Suprapubic skin (tissue), 4 donors: ENCODE data around the gene TRIM3. TPM values are rescaled to one million over a fixed set of nuclear protein-coding genes. Genes with fewer than 3 reads are reported as not detected.

ENCODE experiments used
- DNase-seq, 2 donors: peaks; one replicate each; pipeline ENCODE4 v3.0.0-alpha.2; 2019; ENCODE audit warnings: low spot score in 2 of 2
- H3K27ac ChIP-seq: fragments of 200-600 bp; sonication (generic); one replicate; pipeline ENCODE4 v1.5.1; 2019
- H3K27me3 ChIP-seq: fragments of 200-600 bp; sonication (generic); one replicate; pipeline ENCODE4 v1.5.1; 2019
- H3K36me3 ChIP-seq: fragments of 200-600 bp; sonication (generic); one replicate; pipeline ENCODE4 v1.5.1; 2019
- H3K4me1 ChIP-seq: fragments of 200-600 bp; sonication (generic); one replicate; pipeline ENCODE4 v1.5.1; 2019
- H3K4me3 ChIP-seq: fragments of 200-600 bp; sonication (generic); one replicate; pipeline ENCODE4 v1.5.1; 2019; ENCODE audit warnings: mild to moderate bottlenecking
- H3K9me3 ChIP-seq: fragments of 200-600 bp; sonication (generic); one replicate; pipeline ENCODE4 v1.5.1; 2019
- EP300 ChIP-seq: sonication (generic); formaldehyde crosslinking; IDR thresholded peaks from one replicate; pipeline ENCODE4 v1.6.1; 2017; ENCODE audit warnings: antibody characterized with exemption
- POLR2A ChIP-seq, 2 donors: fragments of 450-650 bp; IDR thresholded peaks; one replicate each; pipeline ENCODE4 v1.6.1; 2017; ENCODE audit warnings: antibody characterized with exemption in 2 of 2, mild to moderate bottlenecking in 2 of 2, moderate library complexity in 2 of 2
- POLR2AphosphoS5 ChIP-seq, 3 donors: sonication (generic); formaldehyde crosslinking; IDR thresholded peaks; one replicate each; pipeline ENCODE4 v1.6.1; 2017; ENCODE audit warnings: antibody characterized with exemption in 3 of 3
- WGBS: methylation state at CpG from one replicate; pipeline ENCODE4 v1.1.5; 2018; 5-methylcytosine and 5-hydroxymethylcytosine counted together
- total RNA-seq, 4 donors: library from RNA; depleted of rRNA; stranded (reverse); fragments of >200 nt; gene quantifications; one replicate each; pipeline ENCODE4 v1.1.0, GENCODE V29; 2016
- TF ChIP-seq, protein P1 (sequence below), 2 donors: fragments of 200-600 bp in 1 of 2; fragments of 450-650 bp in 1 of 2; sonication (generic) in 1 of 2; IDR thresholded peaks; one replicate each; pipeline ENCODE4 v1.5.1; 2016 to 2019; ENCODE audit warnings: antibody characterized with exemption in 2 of 2, mild to moderate bottlenecking in 1 of 2, moderate library complexity in 1 of 2

Gene TRIM3
- total RNA-seq, 4 donors from 2014 or later = 20.0 to 40.2 (median 32.2) TPM

DNA sequence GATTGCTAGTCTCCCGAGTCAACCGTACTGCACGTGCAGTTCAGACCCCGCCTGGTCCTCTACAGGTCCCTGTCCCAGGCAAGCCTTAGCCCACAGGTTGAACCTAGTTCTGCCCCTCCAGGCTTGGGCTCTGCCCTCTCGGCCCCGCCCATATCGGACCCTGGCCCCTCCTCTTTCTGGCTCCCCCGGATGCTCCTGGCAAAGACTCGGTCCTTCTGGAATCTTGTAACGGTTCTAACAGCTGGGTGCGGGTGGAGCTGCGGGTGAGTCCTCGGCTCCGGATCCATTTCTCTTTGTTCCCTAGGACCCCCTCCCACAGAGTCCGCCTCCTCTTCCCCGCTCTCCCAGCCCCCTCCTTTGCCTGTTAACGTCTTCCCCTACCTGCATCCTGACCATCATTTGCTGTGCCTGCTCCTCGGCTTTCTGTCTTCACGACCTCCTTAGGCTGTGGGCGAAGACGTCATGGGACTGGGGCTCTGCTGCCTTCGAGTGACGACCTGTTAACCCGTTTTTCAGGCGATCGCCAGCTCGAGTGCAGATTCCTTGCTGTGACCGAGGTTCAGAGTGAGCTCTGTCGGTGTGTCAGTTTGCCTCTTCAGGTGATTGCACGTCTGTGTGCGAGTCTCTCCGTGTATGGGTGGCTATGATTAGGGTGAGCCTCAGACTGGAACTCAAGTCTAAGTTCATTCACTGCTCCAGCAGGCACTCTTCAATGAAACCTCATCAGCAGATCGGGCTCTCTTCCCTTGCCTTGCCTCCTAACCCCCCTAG, 23.5 kb upstream of the TRIM3 start, which contains the start of gene DNHD1:
Gene DNHD1 (plus strand): TSS at position 212 of the 771 bp plus-strand sequence. CDS start 936 bp downstream, outside the sequence.
- H3K36me3 ChIP-seq = peaks cover 13% of the 10 kb centered on the region
- TF ChIP-seq, protein P1, sequence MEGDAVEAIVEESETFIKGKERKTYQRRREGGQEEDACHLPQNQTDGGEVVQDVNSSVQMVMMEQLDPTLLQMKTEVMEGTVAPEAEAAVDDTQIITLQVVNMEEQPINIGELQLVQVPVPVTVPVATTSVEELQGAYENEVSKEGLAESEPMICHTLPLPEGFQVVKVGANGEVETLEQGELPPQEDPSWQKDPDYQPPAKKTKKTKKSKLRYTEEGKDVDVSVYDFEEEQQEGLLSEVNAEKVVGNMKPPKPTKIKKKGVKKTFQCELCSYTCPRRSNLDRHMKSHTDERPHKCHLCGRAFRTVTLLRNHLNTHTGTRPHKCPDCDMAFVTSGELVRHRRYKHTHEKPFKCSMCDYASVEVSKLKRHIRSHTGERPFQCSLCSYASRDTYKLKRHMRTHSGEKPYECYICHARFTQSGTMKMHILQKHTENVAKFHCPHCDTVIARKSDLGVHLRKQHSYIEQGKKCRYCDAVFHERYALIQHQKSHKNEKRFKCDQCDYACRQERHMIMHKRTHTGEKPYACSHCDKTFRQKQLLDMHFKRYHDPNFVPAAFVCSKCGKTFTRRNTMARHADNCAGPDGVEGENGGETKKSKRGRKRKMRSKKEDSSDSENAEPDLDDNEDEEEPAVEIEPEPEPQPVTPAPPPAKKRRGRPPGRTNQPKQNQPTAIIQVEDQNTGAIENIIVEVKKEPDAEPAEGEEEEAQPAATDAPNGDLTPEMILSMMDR (IDR thresholded peaks at IDR 0.05) = no peak
- TF ChIP-seq POLR2A (IDR thresholded peaks at IDR 0.05) (no peak), POLR2AphosphoS5 (IDR thresholded peaks at IDR 0.05) (no peak), EP300 (no peak)
- no peak within 1 kb of the TSS for H3K27ac ChIP-seq
- H3K9me3 ChIP-seq = no peaks in the 10 kb centered on the region
- H3K27me3 ChIP-seq = no peaks in the 10 kb centered on the region
- no peak for DNase-seq
- 53% methylated on average over 31 of the region's 33 CpGs for WGBS
- no peak within 1 kb of the TSS for H3K4me3 ChIP-seq
- no peaks in the 10 kb centered on the region for H3K4me1 ChIP-seq

DNA sequence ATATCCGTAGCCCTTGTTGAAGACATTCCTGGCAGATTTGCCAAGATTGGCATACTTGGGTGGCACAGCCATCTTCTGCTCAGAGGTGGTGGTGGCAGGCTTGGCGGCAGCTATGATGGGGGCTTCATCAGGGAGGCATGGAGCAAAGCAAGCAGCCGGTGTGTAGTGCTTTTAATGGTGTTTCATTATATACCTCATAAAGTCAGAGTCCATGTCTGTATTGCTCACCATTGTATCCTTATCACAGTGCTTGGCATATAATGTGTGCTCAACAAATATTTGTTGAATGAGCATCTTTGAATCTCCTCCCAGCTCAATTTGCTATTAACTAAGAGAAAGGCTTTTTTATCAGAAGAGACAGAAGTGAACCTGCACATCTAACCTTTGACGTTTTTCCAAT, 15.6 kb upstream of the TRIM3 start:
- Histone ChIP-seq H3K27ac (no peak overlapping the region), H3K4me3 (no peak overlapping the region), H3K36me3 (peaks cover 60% of the 10 kb centered on the region), H3K9me3 (no peaks in the 10 kb centered on the region), H3K4me1 (no peaks in the 10 kb centered on the region), H3K27me3 (no peaks in the 10 kb centered on the region)
- no peak for TF ChIP-seq EP300
- 90% methylated on average over 4 of the region's 4 CpGs for WGBS
- no peak for DNase-seq

DNA sequence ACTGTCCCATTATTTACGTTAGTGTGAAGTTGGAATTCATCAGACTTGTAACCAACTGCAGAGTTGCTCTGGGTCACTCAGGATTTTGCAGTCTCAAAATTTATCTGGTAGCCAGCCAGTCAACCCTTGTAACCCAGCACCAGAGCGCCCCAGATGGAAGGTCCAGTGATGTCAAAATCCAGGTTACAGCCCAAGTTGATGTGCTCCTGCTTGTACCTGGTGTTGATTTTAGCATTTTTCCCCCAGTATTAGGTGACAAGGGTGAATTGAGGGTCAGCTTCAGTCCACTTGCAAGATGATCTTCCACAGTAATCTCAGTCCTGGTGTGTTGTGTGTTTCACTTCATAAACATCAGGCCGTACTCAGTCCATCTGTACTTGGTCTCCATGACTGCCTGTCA, 15.1 kb upstream of the TRIM3 start:
- H3K4me3 ChIP-seq = no peak overlapping the region
- no peaks in the 10 kb centered on the region for H3K27me3 ChIP-seq
- H3K9me3 ChIP-seq = no peaks in the 10 kb centered on the region
- H3K36me3 ChIP-seq = peaks cover 64% of the 10 kb centered on the region
- DNase-seq = no peak
- H3K4me1 ChIP-seq = no peaks in the 10 kb centered on the region
- TF ChIP-seq POLR2A (IDR thresholded peaks at IDR 0.05) = no peak
- WGBS = 100% methylated on average over 3 of the region's 3 CpGs
- H3K27ac ChIP-seq = no peak overlapping the region

DNA sequence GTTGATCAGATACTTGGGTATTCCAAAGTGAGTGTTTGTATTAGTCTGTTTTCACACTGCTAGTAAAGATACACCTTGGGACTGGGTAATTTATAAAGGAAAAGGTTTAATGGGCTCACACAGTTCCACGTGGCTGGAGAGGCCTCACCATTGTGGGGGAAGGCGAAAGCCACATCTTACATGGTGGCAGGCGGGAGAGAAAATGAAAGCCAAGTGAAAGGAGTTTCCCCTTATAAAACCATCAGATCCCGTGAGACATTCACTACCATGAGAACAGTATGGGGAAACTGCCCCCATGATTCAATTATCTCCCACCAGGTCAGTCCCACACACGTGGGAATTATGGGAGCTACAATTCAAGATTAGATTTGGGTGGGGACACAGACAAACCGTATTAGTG, 14.6 kb upstream of the TRIM3 start:
- no peaks in the 10 kb centered on the region for H3K9me3 ChIP-seq
- 92% methylated on average over 6 of the region's 6 CpGs for WGBS
- peaks cover 66% of the 10 kb centered on the region for H3K36me3 ChIP-seq
- no peaks in the 10 kb centered on the region for H3K4me1 ChIP-seq
- no peak for DNase-seq
- TF ChIP-seq POLR2A (IDR thresholded peaks at IDR 0.05) = no peak
- no peak for TF ChIP-seq EP300
- no peak for TF ChIP-seq POLR2AphosphoS5 (IDR thresholded peaks at IDR 0.05)
- TF ChIP-seq, protein P1 (IDR thresholded peaks at IDR 0.05) = no peak
- no peaks in the 10 kb centered on the region for H3K27me3 ChIP-seq
- no peak overlapping the region for H3K4me3 ChIP-seq
- H3K27ac ChIP-seq = no peak overlapping the region

DNA sequence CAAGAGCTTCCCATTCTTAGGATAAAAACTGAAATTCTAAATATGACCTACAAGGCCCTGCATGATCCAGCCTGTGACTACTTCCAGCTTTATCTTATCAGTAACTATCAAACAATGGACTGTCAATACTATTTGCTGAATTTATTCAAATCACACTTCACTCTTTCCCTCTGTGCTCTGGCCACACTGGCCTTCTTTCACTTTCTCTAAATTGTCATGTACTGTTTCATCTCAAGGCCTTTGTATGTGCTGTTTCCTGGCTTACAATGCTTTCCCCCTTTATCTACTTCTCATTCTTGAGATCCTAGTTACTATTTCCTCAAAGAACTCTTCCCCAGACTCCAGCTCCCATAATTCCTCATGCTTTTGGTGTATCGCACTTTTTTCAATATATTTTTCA, 13.2 kb upstream of the TRIM3 start:
- H3K36me3 ChIP-seq = peaks cover 68% of the 10 kb centered on the region

DNA sequence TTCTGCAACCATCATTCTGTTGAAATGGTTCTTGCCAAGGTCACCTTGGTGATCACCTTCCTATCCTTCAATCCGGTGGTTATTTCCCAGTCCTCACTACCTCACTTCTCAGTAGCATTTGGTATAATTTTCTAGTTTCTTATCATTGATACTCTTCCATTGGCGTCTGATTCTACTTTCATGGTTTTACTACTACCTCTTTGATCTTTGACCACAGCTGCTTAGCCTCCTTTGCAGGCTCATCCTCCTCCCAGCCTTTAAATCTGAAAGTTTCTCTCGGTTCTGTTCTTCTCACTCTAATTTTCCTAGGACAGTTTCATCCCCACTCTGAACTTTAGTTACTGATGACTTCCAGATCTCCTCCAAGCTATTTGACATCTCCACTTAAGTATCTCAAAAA, 12.5 kb upstream of the TRIM3 start:
- DNase-seq = no peak
- H3K4me3 ChIP-seq = no peak overlapping the region
- TF ChIP-seq EP300 (no peak), POLR2AphosphoS5 (IDR thresholded peaks at IDR 0.05) (no peak), POLR2A (IDR thresholded peaks at IDR 0.05) (no peak)
- TF ChIP-seq, protein P1 (IDR thresholded peaks at IDR 0.05) = no peak
- H3K4me1 ChIP-seq = peaks cover 15% of the 10 kb centered on the region
- H3K9me3 ChIP-seq = no peaks in the 10 kb centered on the region
- WGBS = 89% methylated on average over 3 of the region's 3 CpGs
- no peak overlapping the region for H3K27ac ChIP-seq
- H3K36me3 ChIP-seq = peaks cover 67% of the 10 kb centered on the region
- no peaks in the 10 kb centered on the region for H3K27me3 ChIP-seq

More for the DNA sequence above, 13.2 kb upstream of the TRIM3 start:
- 85% methylated on average over 1 of the region's 1 CpG for WGBS
- no peak overlapping the region for H3K27ac ChIP-seq
- no peak for DNase-seq
- H3K4me3 ChIP-seq = no peak overlapping the region
- H3K9me3 ChIP-seq = no peaks in the 10 kb centered on the region
- H3K27me3 ChIP-seq = no peaks in the 10 kb centered on the region
- no peak for TF ChIP-seq POLR2AphosphoS5 (IDR thresholded peaks at IDR 0.05)
- no peak for TF ChIP-seq EP300
- no peak for TF ChIP-seq POLR2A (IDR thresholded peaks at IDR 0.05)
- TF ChIP-seq, protein P1 (IDR thresholded peaks at IDR 0.05) = no peak
- H3K4me1 ChIP-seq = peaks cover 12% of the 10 kb centered on the region
